ENCODE data around the gene PROM1.

The PROM1 gene

DNA sequence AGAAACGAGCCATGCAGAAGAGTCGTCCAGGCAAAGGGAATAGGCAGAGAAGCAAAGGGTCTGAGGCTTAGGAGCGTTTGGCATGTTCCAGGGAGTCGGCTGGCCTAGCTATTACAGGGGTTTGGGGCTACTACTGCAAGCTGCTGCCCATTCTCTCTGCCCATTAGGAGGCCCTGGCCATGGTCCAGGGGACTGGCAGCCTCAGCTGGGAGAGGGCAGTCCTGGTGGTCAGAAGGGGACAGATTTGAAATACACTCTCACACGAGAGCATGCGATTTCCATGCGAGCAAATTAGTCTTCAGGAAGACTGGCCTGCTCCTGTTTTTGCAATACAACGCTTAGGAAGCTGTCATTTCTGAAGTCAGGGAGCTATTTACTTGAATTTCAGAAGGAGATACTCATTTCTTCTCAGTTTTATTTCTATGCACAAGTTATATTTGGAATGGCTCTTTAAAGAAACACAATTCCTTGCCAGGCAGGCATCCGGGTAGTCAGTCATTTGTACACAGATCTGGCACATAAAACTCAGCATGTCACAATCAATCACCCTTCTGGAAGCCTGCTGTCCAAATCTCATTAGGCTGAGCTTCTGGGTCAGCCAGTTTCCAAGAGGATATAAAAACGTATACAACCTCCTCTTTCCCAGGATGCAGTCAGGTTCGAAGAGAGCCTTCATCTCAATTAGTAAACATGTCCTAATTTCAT is 27.0 kb downstream of the PROM1 start:
- no peak for DNase-seq

DNA sequence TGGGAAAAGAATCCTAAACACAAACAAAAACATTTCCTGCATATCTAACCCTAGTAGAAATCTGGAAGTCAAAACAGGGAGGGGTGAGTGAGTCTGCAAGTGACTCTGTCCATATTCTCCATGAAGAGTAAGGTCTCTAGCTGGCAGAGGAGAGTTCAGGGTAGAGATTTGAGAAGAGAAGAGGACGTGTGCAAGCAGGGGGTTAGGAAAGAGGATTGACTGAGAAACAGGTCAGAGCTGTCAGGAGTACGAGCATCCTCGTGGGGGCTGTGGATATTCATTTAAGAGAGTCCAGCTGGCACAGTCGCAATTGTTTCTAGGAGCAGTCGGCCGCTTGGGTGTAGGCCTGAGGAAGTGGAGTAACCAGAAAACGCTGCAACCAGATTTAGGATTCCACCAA is 27.9 kb downstream of the PROM1 start:
- no peak for DNase-seq

DNA sequence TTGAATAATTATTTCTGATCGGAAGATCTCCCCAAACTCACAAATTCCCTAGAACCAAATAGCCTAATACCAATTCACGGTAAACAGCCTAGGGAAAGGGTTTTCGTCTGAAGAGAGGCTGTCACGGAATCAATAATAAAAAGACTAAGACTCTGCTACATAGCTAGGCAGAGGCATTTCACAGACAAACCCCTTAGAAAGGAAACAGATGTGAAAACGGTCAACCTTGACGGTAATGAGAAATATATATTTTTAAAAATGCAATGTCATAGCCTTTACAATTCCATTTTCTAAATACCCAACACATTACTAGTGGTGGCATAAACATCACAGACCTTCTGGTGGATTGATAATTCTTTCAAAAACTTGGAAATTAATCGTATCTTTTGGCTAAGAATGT is 28.4 kb downstream of the PROM1 start:
- no peak for DNase-seq

DNA sequence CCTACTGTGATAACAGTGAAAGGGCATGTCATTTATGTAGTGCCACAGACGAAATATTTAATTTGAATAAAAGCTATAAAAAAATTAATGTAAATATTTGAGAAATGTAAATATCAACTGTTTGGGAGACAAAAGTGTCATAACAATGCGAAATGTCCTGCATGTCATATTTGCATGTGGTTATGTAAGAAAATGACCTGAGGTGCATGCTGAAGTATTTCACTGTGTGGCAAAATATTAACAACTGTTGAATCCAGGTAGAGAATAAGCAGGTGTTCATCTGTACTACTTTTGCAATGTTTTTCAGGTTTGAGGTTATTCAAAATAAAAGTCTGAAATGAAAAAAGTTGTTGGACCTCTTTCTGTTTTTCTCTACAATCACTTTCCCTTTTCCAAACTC is 30.9 kb downstream of the PROM1 start:
- DNase-seq, result no peak

- no peak for DNase-seq
Observed at GRCh38 chr4:16051980-16052379, 31.8 kb downstream of the PROM1 start.

DNA sequence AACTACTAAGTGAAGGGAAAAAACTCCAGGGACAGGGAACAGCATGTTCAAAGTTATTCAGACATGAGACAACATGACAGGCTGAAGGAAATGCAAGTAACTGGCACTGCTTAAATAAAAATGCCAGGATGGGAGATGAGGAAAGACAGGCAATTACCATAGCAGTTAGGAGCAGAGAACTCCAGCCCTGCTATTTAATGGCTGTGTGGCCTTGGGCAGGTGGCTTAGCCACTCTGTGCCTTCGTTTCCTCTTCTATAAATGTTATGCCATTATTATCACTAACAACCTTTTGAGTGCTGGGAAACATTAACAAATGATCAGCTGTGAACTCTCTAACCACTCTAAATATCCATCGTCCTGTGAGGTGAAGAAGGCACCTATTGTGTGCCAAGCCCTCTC is 32.7 kb downstream of the PROM1 start:
- DNase-seq, result no peak

- DNase-seq, result no peak
Observed at GRCh38 chr4:16050669-16051068, 33.2 kb downstream of the PROM1 start.

GRCh38 chr4:16048619-16049419 is 35.0 kb downstream of the PROM1 start:
- no peak for DNase-seq

DNA sequence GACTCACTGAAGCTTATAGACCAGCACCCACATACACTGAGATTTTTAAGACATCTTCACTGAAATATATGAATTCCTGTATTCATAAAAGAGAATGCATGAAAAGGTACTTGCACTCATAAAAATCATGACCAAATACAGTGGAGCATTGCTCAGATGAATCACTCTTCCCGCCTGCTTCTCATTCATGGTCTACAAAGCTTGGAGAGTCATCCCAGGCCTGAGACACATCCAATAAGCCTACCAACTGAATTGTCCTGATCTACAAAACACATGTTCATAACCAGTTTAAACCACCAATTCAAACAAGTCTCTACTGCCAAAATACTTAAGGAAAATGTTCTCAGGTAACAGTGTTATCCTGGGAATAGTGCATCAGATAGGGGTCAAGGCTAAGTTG is 38.1 kb downstream of the PROM1 start:
- peak; percentile 24 for DNase-seq

GRCh38 chr4:16043642-16044498 is 40.0 kb downstream of the PROM1 start:
- DNase-seq, result no peak

DNA sequence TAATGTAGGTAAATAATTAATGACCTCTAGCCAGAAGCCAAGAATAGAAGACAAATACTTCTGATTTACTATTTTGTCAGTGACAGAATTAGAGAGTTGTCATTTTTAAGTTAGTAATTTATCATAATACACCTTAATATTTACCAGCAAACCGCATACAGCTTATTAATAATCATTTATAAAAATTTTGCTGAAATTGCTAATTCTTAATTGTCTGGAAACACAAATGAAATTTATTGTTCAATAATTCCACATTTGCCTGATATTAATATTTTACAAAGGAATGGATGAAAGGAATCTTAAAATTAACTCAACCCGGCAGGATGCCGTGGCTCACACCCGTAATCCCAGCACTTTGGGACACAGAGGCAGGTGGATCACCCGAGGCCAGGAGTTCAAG is 44.7 kb downstream of the PROM1 start:
- DNase-seq, result no peak

DNA sequence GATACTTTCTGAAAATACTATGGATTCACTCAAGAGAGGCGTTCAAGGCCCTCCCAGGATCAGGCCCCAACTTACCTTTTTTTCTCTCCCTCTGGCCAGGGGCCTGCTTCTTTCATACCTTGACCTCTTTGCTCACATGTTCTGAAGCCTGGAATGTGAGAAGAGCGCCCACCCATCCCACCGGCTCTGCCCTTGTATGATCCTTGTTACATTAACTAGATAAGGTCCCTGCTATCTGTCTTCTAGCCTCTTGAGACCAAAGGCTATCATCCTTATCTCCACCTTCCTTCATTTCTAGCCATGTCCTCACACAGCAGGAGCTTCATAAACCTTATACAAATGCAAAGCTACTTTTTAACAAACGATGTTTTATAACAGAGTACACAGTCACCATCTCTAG is 45.9 kb downstream of the PROM1 start:
- DNase-seq, result no peak

- no peak for DNase-seq
Observed at GRCh38 chr4:16035843-16036242, 48.0 kb downstream of the PROM1 start.

- peak; percentile 90 for DNase-seq
Observed at GRCh38 chr4:16034010-16034748, 49.6 kb downstream of the PROM1 start.

GRCh38 chr4:16032396-16032770 is 51.4 kb downstream of the PROM1 start:
- no peak for DNase-seq

GRCh38 chr4:16031546-16032395 is 52.1 kb downstream of the PROM1 start:
- peak; percentile 43 for DNase-seq

- no peak for DNase-seq
Observed at GRCh38 chr4:16029886-16030285, 53.9 kb downstream of the PROM1 start.

DNA sequence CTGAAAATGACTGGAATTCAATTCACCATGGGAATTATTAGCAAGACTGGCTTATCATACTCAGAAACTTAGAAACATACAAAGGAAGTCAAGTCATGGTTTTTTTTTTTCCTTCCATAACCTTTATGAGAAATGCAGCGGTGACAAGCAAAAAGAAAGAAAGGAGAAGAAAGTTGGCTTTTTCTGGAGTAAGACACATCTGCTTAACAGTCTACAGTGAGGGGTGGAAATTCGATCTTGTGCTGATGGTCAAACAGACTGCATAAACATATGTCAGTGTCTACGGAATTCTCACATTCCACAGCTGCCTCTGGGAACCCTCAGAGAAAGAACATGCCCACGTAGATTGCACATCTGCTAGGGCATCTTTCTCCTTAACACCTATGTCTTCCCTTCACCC is 54.6 kb downstream of the PROM1 start:
- peak; percentile 36 for DNase-seq

DNA sequence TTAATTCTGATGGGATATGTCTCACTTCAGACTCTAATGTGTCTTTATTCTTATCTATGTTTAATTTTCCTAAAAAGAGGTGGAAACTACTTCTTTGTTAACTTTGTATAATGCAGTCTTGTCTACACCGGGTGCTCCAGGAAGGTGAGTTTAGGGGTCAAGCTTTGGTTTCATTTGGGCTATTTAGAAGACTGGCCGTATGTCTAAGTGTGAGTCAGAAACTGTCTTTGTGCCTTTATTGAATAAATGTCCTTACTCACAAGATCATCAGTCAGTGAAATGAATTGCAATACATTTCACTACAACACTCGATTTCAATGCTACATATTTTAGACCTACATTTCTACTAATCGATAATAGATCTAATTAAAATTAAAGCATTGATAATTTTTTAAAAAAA is 56.2 kb downstream of the PROM1 start:
- DNase-seq, result no peak

DNA sequence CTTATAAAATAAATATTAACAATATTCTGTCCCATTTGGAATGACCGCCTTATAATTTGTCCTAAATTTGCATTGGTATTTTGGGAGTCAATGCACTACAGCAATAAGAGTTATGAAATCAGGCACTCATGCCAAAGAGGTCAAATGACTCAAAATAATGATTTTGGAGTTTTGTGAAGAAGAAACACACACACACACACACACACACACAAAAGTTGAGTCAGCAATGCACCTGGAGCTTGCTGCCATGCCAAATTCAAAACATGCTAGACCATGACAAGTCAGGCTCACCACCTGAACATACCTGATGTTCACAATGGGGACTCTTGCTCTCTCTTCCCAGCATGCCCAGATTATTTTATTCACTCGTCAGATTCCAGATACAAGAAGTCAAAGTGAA is 56.7 kb downstream of the PROM1 start:
- no peak for DNase-seq

DNA sequence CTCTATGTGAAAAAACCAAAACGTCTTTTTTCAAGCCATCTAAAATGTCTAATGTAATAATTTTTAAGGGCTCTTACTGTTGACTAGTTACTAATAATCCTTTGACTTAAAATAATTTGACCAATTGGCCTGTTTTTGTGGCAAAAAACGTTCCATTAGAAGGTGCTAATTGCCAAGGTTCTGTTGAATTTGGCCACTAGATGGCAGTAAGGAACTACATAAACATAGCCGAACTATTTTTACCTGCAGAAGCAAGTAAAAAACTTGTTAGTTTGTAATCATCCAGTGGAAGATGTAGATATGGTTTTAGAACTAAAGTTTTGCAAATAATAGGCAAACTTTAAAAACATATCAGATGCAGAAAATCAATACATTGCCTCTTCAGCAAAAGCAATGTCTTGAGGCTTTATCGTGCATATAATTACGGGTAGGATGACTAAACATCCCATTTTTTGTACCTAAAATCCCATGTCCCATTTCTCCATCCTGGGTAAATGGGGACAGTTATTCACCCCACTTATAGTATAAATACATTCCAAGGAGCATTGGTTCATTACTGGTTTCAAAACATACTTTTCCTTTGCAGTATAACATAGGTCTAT is 57.6 kb downstream of the PROM1 start:
- DNase-seq, result peak; percentile 45

DNA sequence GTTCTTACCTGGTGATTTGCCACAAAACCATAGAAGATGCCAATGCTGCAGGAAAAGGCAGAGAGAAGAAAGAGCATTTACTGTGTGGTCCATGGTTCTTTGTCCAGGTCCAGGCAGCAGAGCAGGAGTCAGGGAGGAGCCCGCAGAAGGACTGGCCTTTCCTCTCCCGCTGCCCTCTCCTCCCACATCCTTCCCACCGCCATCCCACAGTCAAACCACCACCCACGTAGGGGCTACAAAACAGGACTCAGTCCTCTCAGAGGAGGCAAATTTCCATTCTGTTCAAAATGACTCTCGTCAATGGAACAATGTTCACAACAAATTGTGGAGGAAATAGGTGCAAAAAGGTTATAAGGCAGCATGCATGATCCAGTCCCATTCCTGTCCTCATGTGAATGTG is 58.6 kb downstream of the PROM1 start:
- no peak for DNase-seq

Measured in kidney glomerular epithelial cell (primary cell).